GM23338 (cell line): ENCODE results near the gene CTNNA2. TPM values are rescaled to one million over a fixed set of nuclear protein-coding genes. Genes with fewer than 3 reads are reported as not detected.

Experiments used
- ATAC-seq: fragments of 200-7000 bp; cut with Tn5 transposase; 3 replicates; pipeline ENCODE4 v1.9.1; 2020
- DNase-seq: peaks from one replicate; pipeline ENCODE4 v3.0.0-alpha.2; 2015; ENCODE audit warnings: low spot score
- H2AFZ ChIP-seq: fragments of 200-600 bp; sonication (generic); 2 replicates; pipeline ENCODE4 v1.8.0; 2016; ENCODE audit warnings: antibody characterized with exemption, mild to moderate bottlenecking, moderate library complexity
- H3F3A ChIP-seq: fragments of 200-600 bp; sonication (generic); replicated peaks from 2 replicates; pipeline ENCODE4 v1.8.0; 2017; ENCODE audit warnings: antibody characterized with exemption, mixed run types, low read depth
- H3K27ac ChIP-seq: fragments of 200-600 bp; sonication (generic); 2 replicates; pipeline ENCODE4 v1.6.1; 2016; ENCODE audit warnings: low read depth
- H3K27me3 ChIP-seq: fragments of 200-600 bp; sonication (generic); 2 replicates; pipeline ENCODE4 v1.8.0; 2016; ENCODE audit warnings: mild to moderate bottlenecking, mixed run types, moderate library complexity; ENCODE audit not compliant: insufficient read depth
- H3K36me3 ChIP-seq: fragments of 200-600 bp; sonication (generic); 2 replicates; pipeline ENCODE4 v1.8.0; 2016; ENCODE audit warnings: mild to moderate bottlenecking; ENCODE audit not compliant: insufficient read depth
- H3K4me1 ChIP-seq: fragments of 200-600 bp; sonication (generic); 2 replicates; pipeline ENCODE4 v1.8.0; 2016; ENCODE audit warnings: mild to moderate bottlenecking, moderate library complexity; ENCODE audit not compliant: insufficient read depth
- H3K4me2 ChIP-seq: fragments of 200-600 bp; sonication (generic); 2 replicates; pipeline ENCODE4 v1.7.1; 2017; ENCODE audit warnings: mixed run types
- H3K4me3 ChIP-seq: fragments of 200-600 bp; sonication (generic); 2 replicates; pipeline ENCODE4 v1.6.1; 2016; ENCODE audit warnings: mixed run types
- H3K79me2 ChIP-seq: fragments of 200-600 bp; sonication (generic); replicated peaks from 2 replicates; pipeline ENCODE4 v1.8.0; 2017; ENCODE audit warnings: mild to moderate bottlenecking; ENCODE audit not compliant: insufficient read depth
- H3K9me2 ChIP-seq: fragments of 200-600 bp; sonication (generic); 2 replicates; pipeline ENCODE4 v1.8.0; 2017; ENCODE audit not compliant: insufficient read depth
- H4K20me1 ChIP-seq: fragments of 200-600 bp; sonication (generic); replicated peaks from 2 replicates; pipeline ENCODE4 v1.8.0; 2017; ENCODE audit warnings: mild to moderate bottlenecking; ENCODE audit not compliant: insufficient read depth
- H3K27ac Mint-ChIP-seq: 2 replicates; pipeline ENCODE4 v1.8.0; 2020; ENCODE audit warnings: inconsistent platforms, mild to moderate bottlenecking, moderate library complexity, mixed read lengths
- H3K27me3 Mint-ChIP-seq: 3 replicates; pipeline ENCODE4 v1.8.0; 2022; ENCODE audit warnings: low read depth, mild to moderate bottlenecking, moderate library complexity, mixed read lengths, inconsistent platforms; ENCODE audit not compliant: insufficient read depth, poor library complexity
- H3K36me3 Mint-ChIP-seq: 3 replicates; pipeline ENCODE4 v1.8.0; 2021; ENCODE audit warnings: low read depth, mild to moderate bottlenecking, inconsistent platforms, moderate library complexity, mixed read lengths
- H3K4me1 Mint-ChIP-seq: 3 replicates; pipeline ENCODE4 v1.8.0; 2020; ENCODE audit warnings: mild to moderate bottlenecking, inconsistent platforms, mixed read lengths
- H3K4me3 Mint-ChIP-seq: 3 replicates; pipeline ENCODE4 v1.8.0; 2021; ENCODE audit warnings: moderate library complexity, mild to moderate bottlenecking, inconsistent platforms, mixed read lengths
- H3K9me3 Mint-ChIP-seq: 3 replicates; pipeline ENCODE4 v1.8.0; 2020; ENCODE audit warnings: moderate library complexity, mild to moderate bottlenecking, inconsistent platforms, mixed read lengths
- CREB1 ChIP-seq: fragments of 250-450 bp; sonication (Bioruptor Pico); IDR thresholded peaks from 2 replicates; pipeline ENCODE4 v1.5.0; 2020; ENCODE audit warnings: low read depth, mild to moderate bottlenecking, moderate library complexity
- EZH2 ChIP-seq: fragments of 200-600 bp; sonication (generic); IDR thresholded peaks from one replicate; pipeline ENCODE4 v1.8.0; 2017; ENCODE audit warnings: antibody characterized with exemption, mild to moderate bottlenecking, low read depth; ENCODE audit not compliant: unreplicated experiment
- EZH2phosphoT487 ChIP-seq: fragments of 200-600 bp; sonication (generic); IDR thresholded peaks from one replicate; pipeline ENCODE4 v1.8.1; 2018; ENCODE audit warnings: antibody characterized with exemption; ENCODE audit not compliant: unreplicated experiment
- JUNB ChIP-seq: IDR thresholded peaks from one replicate; pipeline ENCODE4 v1.6.1; 2016; ENCODE audit warnings: antibody characterized with exemption; ENCODE audit not compliant: unreplicated experiment
- NANOG ChIP-seq: IDR thresholded peaks from 2 replicates; pipeline ENCODE4 v1.6.1; 2016; ENCODE audit warnings: antibody characterized with exemption, borderline replicate concordance
- STAT1 ChIP-seq: IDR thresholded peaks from one replicate; pipeline ENCODE4 v1.6.1; 2016; ENCODE audit warnings: antibody characterized with exemption; ENCODE audit not compliant: unreplicated experiment
- ZNF114 ChIP-seq: fragments of 250-450 bp; sonication (Bioruptor Pico); IDR thresholded peaks from 2 replicates; pipeline ENCODE4 v1.5.0; 2020; ENCODE audit warnings: mild to moderate bottlenecking, moderate library complexity
- ZNF331 ChIP-seq: fragments of 250-450 bp; sonication (Bioruptor Pico); IDR thresholded peaks from 2 replicates; pipeline ENCODE4 v1.5.0; 2020; ENCODE audit warnings: low read depth, mild to moderate bottlenecking, moderate library complexity
- polyA plus RNA-seq: library from polyadenylated mRNA; unstranded; fragments of >200 nt; fragmentation: Nextera tagmentation; extraction: Ambion mirVana; gene quantifications from 2 replicates; pipeline ENCODE4 v1.2.1, GENCODE V29; 2016
- total RNA-seq: library from RNA; depleted of rRNA; stranded (reverse); fragments of >200 nt; shearing (Covaris generic); gene quantifications from 2 replicates; pipeline ENCODE4 v1.2.3, GENCODE V29; 2014
- TF ChIP-seq, protein P1 (sequence below): IDR thresholded peaks from 2 replicates; pipeline ENCODE4 v1.6.1; 2016; ENCODE audit warnings: antibody characterized with exemption
- TF ChIP-seq, protein P2 (sequence below): IDR thresholded peaks from one replicate; pipeline ENCODE4 v1.6.1; 2018; ENCODE audit warnings: antibody characterized with exemption; ENCODE audit not compliant: unreplicated experiment
- TF ChIP-seq, protein P3 (sequence below), 2 experiments: fragments of 200-600 bp in 1 of 2; sonication (generic) in 1 of 2; conservative IDR thresholded peaks; 2 replicates each; pipeline versions ENCODE4 v1.5.1 to v1.6.1; 2016 to 2017; ENCODE audit warnings: antibody characterized with exemption in 2 of 2, low read depth in 2 of 2, mild to moderate bottlenecking in 2 of 2, moderate library complexity in 1 of 2

The CTNNA2 gene
- total and polyA plus RNA-seq, 2 experiments from 2014 or later = 6.4 to 15.6 TPM

DNA sequence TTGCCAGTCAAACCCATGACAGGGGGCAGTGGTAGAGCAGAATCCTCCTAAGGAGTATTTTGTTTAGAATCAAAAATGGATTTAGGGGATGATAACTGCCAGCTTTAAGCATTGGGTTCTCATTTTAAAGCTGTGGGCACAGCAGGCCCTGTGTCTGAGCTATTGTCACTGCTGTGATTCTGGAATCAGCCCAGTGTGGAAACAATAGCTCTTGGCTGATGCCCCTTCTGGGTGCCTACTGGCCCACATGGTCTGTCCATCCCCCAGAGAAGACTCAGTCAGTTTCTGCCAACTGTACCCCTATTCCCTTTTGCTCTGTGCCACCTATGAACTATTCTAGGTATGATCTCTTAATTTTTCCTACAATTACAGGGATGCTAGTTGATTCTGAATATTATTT lies 883.4 kb downstream of the CTNNA2 start:
- ATAC-seq = no peak
- H3K36me3 Mint-ChIP-seq = no peaks in the 10 kb centered on the region
- Histone ChIP-seq H3K27ac (no peak overlapping the region), H3K36me3 (no peaks in the 10 kb centered on the region), H3K79me2 (no peaks in the 10 kb centered on the region), H4K20me1 (no peaks in the 10 kb centered on the region), H3K4me1 (no peaks in the 10 kb centered on the region), H3K27me3 (no peaks in the 10 kb centered on the region), H2AFZ (no peak overlapping the region), H3K4me2 (no peak overlapping the region), H3K4me3 (no peak overlapping the region), H3F3A (no peaks in the 10 kb centered on the region), H3K9me2 (peaks cover 10% of the 10 kb centered on the region; the same call in 1 of the 2 replicates)
- TF ChIP-seq NANOG = no peak
- no peak for TF ChIP-seq EZH2phosphoT487
- no peak for TF ChIP-seq CREB1
- TF ChIP-seq, protein P1, sequence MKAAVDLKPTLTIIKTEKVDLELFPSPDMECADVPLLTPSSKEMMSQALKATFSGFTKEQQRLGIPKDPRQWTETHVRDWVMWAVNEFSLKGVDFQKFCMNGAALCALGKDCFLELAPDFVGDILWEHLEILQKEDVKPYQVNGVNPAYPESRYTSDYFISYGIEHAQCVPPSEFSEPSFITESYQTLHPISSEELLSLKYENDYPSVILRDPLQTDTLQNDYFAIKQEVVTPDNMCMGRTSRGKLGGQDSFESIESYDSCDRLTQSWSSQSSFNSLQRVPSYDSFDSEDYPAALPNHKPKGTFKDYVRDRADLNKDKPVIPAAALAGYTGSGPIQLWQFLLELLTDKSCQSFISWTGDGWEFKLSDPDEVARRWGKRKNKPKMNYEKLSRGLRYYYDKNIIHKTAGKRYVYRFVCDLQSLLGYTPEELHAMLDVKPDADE = no peak
- no peak for TF ChIP-seq ZNF114 (CRISPR knock-in tag)
- TF ChIP-seq, protein P2, sequence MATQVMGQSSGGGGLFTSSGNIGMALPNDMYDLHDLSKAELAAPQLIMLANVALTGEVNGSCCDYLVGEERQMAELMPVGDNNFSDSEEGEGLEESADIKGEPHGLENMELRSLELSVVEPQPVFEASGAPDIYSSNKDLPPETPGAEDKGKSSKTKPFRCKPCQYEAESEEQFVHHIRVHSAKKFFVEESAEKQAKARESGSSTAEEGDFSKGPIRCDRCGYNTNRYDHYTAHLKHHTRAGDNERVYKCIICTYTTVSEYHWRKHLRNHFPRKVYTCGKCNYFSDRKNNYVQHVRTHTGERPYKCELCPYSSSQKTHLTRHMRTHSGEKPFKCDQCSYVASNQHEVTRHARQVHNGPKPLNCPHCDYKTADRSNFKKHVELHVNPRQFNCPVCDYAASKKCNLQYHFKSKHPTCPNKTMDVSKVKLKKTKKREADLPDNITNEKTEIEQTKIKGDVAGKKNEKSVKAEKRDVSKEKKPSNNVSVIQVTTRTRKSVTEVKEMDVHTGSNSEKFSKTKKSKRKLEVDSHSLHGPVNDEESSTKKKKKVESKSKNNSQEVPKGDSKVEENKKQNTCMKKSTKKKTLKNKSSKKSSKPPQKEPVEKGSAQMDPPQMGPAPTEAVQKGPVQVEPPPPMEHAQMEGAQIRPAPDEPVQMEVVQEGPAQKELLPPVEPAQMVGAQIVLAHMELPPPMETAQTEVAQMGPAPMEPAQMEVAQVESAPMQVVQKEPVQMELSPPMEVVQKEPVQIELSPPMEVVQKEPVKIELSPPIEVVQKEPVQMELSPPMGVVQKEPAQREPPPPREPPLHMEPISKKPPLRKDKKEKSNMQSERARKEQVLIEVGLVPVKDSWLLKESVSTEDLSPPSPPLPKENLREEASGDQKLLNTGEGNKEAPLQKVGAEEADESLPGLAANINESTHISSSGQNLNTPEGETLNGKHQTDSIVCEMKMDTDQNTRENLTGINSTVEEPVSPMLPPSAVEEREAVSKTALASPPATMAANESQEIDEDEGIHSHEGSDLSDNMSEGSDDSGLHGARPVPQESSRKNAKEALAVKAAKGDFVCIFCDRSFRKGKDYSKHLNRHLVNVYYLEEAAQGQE = no peak
- TF ChIP-seq, protein P3, sequence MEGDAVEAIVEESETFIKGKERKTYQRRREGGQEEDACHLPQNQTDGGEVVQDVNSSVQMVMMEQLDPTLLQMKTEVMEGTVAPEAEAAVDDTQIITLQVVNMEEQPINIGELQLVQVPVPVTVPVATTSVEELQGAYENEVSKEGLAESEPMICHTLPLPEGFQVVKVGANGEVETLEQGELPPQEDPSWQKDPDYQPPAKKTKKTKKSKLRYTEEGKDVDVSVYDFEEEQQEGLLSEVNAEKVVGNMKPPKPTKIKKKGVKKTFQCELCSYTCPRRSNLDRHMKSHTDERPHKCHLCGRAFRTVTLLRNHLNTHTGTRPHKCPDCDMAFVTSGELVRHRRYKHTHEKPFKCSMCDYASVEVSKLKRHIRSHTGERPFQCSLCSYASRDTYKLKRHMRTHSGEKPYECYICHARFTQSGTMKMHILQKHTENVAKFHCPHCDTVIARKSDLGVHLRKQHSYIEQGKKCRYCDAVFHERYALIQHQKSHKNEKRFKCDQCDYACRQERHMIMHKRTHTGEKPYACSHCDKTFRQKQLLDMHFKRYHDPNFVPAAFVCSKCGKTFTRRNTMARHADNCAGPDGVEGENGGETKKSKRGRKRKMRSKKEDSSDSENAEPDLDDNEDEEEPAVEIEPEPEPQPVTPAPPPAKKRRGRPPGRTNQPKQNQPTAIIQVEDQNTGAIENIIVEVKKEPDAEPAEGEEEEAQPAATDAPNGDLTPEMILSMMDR (conservative IDR thresholded peaks at IDR 0.05; ENCODE audit: low read depth in 2 of 2) = no peak
- no peak for TF ChIP-seq ZNF331 (CRISPR knock-in tag)
- no peak for TF ChIP-seq JUNB
- no peak for TF ChIP-seq STAT1
- no peak for TF ChIP-seq EZH2
- no peaks in the 10 kb centered on the region; the same call in 2 of the 3 replicates for H3K9me3 Mint-ChIP-seq
- no peak overlapping the region for H3K4me3 Mint-ChIP-seq
- no peak overlapping the region for H3K27ac Mint-ChIP-seq
- DNase-seq = no peak
- H3K4me1 Mint-ChIP-seq = no peaks in the 10 kb centered on the region
- H3K27me3 Mint-ChIP-seq = no peaks in the 10 kb centered on the region
